UCSD-AML1 (cell line): ENCODE data around the gene ARHGAP22.

Source experiments
- DNase-seq: peaks from one replicate; lab custom pipeline; 2025; ENCODE audit not compliant: unreplicated experiment; lab: John Stamatoyannopoulos, UW

Gene ARHGAP22

DNA sequence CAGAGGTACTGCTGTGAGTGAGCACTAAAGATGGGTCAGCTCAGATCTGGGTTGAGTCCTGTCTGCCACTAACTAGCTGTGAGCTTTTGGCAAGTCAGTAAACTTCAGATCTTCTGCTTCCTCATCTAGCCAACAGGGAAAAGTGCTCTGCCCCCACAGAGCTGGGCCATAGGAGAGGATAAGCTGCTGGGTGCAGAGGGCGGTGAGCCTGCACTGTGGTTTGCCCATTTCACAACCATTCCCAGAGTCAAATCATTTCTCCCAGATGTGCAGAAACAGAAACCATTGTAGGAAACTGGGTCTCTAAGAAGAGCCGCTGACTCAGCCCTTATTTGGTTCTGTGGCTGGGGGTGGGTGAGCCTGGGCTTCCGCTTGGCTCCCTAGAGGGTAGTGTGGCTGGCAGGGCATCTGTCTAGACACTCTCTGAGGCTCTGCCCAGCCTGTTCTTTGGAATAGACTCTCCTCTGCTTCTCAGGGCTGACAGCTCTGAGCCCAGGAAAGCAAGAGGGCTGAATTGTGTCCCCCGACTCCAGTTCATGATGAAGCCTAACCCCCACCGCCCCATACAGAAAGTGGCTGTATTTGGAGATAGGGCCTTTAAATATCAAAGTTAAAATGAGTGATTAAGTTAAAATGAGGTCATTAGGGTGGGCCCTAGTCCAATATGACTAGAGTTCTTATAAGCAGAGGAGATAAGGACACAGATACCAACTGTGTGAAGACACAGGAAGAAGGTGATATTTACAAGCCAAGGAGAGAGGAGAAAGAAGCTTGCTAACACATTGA lies 29.5 kb upstream of the ARHGAP22 start:
- DNase-seq = peak; percentile 89

GRCh38 chr10:48633381-48634197 lies 28.7 kb upstream of the ARHGAP22 start:
- DNase-seq = no peak

DNA sequence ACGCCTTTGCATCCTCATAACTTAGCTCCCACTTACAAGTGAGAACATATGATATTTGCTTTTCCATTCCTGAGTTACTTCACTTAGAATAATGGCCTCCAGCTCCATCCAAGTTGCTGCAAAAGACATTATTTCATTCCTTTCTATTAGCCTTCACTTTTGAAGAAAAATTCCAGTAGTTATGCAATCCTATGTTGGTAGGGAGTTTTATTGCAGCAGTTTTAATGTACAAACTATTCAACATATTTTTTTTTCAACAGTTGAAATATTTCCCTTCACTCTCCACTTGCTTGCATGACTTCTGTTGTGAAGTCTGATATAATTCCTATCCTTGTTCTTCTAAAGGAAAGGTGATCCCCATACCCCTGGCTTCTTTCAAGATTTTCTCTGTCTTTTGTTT lies 27.3 kb upstream of the ARHGAP22 start:
- no peak for DNase-seq

GRCh38 chr10:48627984-48628609 lies 23.2 kb upstream of the ARHGAP22 start:
- DNase-seq = no peak

GRCh38 chr10:48626986-48627731 lies 22.3 kb upstream of the ARHGAP22 start:
- DNase-seq = no peak

- no peak for DNase-seq
These were observed 21.6 kb upstream of the ARHGAP22 start for GRCh38 chr10:48626447-48626846.

DNA sequence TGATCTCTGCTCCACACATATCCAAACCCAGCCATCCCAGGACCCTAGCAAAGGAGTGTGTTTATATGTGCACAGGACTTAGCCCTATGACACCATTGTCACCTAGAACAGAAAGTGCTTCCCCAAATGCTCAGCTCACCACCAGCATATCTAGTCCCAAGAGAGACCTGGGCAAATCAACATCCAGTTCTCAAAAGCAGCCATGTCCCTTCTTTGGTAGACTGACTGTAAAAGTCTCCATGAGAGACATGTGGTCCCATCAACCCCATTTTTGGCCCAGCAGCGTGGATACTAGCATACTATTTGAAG lies 20.9 kb upstream of the ARHGAP22 start:
- no peak for DNase-seq

DNA sequence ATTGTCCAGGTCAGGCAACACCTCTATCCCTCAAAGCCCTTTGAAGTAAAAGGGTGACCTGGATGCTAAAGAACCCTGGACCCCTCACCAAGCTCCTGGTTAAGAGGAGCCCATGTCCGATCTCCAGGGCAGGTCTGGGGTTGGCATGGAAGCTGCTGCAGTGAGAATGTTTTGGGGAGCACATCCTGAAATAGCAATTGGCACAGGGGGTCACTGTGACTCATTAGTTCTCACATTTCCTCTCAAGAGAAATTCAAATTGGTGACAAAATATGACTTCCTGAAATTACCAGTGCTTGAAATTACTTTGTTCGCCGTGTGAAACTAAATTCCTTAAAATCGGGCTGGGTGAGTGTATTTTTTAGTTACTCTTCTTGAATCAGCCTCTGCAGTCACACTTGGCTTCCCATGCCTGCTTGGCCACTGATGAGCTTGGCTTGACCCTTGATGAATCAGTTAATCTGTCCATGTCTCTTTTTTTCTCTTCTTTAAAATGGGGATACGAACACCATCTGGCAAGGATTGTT lies 18.8 kb upstream of the ARHGAP22 start:
- no peak for DNase-seq

- DNase-seq = no peak
These were observed 18.1 kb upstream of the ARHGAP22 start for GRCh38 chr10:48623009-48623408.

DNA sequence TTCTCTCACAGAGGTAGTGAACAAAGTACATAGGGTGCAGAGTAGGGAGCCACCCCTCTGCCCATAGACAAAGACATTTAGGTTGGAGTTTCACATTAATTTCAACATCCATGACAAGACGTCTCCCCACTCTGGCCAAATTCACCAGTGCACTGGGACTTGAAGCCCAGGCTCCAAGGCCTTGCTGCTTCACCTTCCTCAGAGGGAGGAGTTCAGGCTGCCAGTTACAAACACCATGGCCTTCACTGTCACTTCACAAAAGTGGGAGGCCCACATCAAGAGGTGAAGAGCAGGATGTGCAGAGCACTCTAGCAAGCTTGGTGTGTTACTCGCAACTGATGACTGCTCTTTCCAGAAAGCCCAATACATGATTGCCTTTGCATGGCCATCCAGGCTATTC lies 15.8 kb upstream of the ARHGAP22 start:
- no peak for DNase-seq

- no peak for DNase-seq
These were observed 11.6 kb upstream of the ARHGAP22 start for GRCh38 chr10:48616436-48616835.

- no peak for DNase-seq
These were observed 9.9 kb upstream of the ARHGAP22 start for GRCh38 chr10:48614481-48615390.

GRCh38 chr10:48613016-48613415 lies 8.1 kb upstream of the ARHGAP22 start:
- DNase-seq = no peak

GRCh38 chr10:48612236-48612943 lies 7.5 kb upstream of the ARHGAP22 start:
- no peak for DNase-seq

- no peak for DNase-seq
These were observed 6.3 kb upstream of the ARHGAP22 start for GRCh38 chr10:48611133-48611532.

DNA sequence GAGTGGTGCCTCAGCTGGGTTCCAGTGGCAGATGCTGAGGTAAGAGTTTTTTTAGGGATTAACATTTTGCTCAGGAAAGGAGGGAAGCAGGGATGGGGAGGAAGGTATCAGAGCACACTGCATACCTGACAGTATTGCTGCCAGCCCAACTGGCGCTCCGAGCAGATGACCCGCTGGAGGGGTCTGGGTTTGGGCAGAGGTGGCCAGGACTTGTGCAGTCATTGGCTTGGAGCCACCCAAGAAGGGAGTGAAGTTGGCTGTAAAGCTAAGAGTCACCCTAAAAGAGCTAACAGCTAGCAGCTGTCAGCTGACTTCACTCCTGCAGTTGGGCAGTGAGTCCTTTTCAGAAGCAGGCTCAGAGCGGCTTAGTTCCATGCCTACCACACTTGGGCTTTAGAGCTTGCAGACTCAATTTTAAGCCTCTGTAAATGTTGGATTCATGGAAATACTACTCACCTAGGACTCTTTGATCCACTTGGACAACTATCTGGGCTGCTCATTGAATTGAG lies 5.8 kb upstream of the ARHGAP22 start:
- no peak for DNase-seq

DNA sequence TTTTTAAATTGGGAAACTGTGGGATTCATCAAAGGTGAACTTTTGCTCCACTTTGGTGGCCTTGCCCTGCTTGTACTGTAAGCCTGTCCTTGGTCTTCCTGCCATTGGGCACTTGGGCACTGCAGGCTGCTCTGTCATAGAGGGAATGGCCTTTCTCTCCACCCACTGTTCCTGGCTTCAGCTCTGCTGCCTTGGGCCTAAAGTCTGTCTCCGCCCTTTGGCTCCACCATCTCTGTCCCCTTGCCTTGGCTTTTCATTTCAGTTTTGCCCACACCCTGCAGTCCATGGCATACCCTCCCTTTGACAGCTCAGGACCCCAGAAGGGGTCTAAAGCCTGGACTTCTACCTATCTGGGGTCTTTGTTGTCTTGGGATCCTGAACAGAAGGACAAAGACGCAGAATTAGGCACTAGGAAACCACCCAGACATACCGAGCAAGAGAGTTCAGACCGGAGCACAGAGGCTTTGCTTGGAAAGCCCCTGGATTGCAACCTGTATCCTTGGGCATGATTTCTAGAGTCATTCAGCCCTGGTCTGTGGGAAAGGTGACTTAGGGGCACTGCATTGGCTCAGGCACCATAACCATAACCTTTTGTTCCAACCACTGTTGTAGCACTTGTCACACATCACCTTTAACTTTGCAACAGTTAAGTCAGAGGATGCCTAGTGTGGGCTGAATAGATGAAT lies 5.2 kb upstream of the ARHGAP22 start:
- no peak for DNase-seq

- DNase-seq = no peak
These were observed 4.6 kb upstream of the ARHGAP22 start for GRCh38 chr10:48609441-48609840.

- DNase-seq = no peak
These were observed 4.1 kb upstream of the ARHGAP22 start for GRCh38 chr10:48608976-48609375.
